ENCODE data around the gene CDH19.
"Not testable (repeated sequence)": the region's sequence is repeated elsewhere in the genome, so short reads cannot be mapped to it uniquely, and the experiment has no call there.

The CDH19 gene

GRCh38 chr18:66566616-66567015 lies 37.3 kb downstream of the CDH19 start:
- no peak for DNase-seq (ENCODE audit: low read depth in 2 of 2)

- DNase-seq (ENCODE audit: low read depth in 2 of 2), result no peak
Observed at GRCh38 chr18:66564236-66564635, 39.7 kb downstream of the CDH19 start.

- DNase-seq (ENCODE audit: low read depth in 2 of 2), result no peak
Observed at GRCh38 chr18:66562279-66562678, 41.6 kb downstream of the CDH19 start.

- DNase-seq (ENCODE audit: low read depth in 2 of 2), result no peak
Observed at GRCh38 chr18:66560094-66560493, 43.8 kb downstream of the CDH19 start.

- no peak for DNase-seq (ENCODE audit: low read depth in 2 of 2)
Observed at GRCh38 chr18:66558773-66559172, 45.1 kb downstream of the CDH19 start.

- DNase-seq (ENCODE audit: low read depth in 2 of 2), result no peak
Observed at GRCh38 chr18:66557091-66557490, 46.8 kb downstream of the CDH19 start.

- no peak for DNase-seq (ENCODE audit: low read depth in 2 of 2)
Observed at GRCh38 chr18:66555585-66555984, 48.3 kb downstream of the CDH19 start.

- no peak for DNase-seq (ENCODE audit: low read depth in 2 of 2)
Observed at GRCh38 chr18:66553824-66554223, 50.1 kb downstream of the CDH19 start.

- DNase-seq (ENCODE audit: low read depth in 2 of 2), result no peak
Observed at GRCh38 chr18:66550366-66550765, 53.5 kb downstream of the CDH19 start.

- no peak for DNase-seq (ENCODE audit: low read depth in 2 of 2)
Observed at GRCh38 chr18:66548747-66549146, 55.1 kb downstream of the CDH19 start.

- DNase-seq (ENCODE audit: low read depth in 2 of 2), result no peak
Observed at GRCh38 chr18:66534110-66534509, 69.8 kb downstream of the CDH19 start.

GRCh38 chr18:66533693-66534092 lies 70.2 kb downstream of the CDH19 start:
- DNase-seq (ENCODE audit: low read depth in 2 of 2), result no peak

- DNase-seq (ENCODE audit: low read depth in 2 of 2), result no peak
Observed at GRCh38 chr18:66523219-66523991, 80.5 kb downstream of the CDH19 start.

- no peak for DNase-seq (ENCODE audit: low read depth in 2 of 2)
Observed at GRCh38 chr18:66513996-66514395, 89.9 kb downstream of the CDH19 start.

- no peak for DNase-seq (ENCODE audit: low read depth in 2 of 2)
Observed at GRCh38 chr18:66511792-66512191, 92.1 kb downstream of the CDH19 start.

GRCh38 chr18:66511289-66511688 lies 92.6 kb downstream of the CDH19 start:
- DNase-seq (ENCODE audit: low read depth in 2 of 2), result no peak

GRCh38 chr18:66510357-66511045 lies 93.4 kb downstream of the CDH19 start:
- DNase-seq (ENCODE audit: low read depth in 2 of 2), result no peak

GRCh38 chr18:66508937-66509336 lies 95.0 kb downstream of the CDH19 start:
- DNase-seq (ENCODE audit: low read depth in 2 of 2), result no peak

- no peak for DNase-seq (ENCODE audit: low read depth in 2 of 2)
Observed at GRCh38 chr18:66506178-66506577, 97.7 kb downstream of the CDH19 start.

- DNase-seq (ENCODE audit: low read depth in 2 of 2), result no peak
Observed at GRCh38 chr18:66497351-66497750, 106.5 kb downstream of the CDH19 start.

- DNase-seq (ENCODE audit: low read depth in 2 of 2), result no peak
Observed at GRCh38 chr18:66495844-66496243, 108.0 kb downstream of the CDH19 start.

GRCh38 chr18:66473882-66474281 lies 130.0 kb downstream of the CDH19 start:
- DNase-seq (ENCODE audit: low read depth in 2 of 2), result no peak

- not testable (repeated sequence) for DNase-seq (ENCODE audit: low read depth in 2 of 2)
Observed at GRCh38 chr18:66466184-66466583, 137.7 kb downstream of the CDH19 start.

All from stimulated activated CD4-positive, alpha-beta T cell treated with anti-CD3 and anti-CD28 coated beads, Interleukin-4, amount 100 ng/mL, for 48 hours (primary cell).